Left colon (tissue), 2 donors: ENCODE data around the gene KCNQ4. TPM values are rescaled to one million over a fixed set of nuclear protein-coding genes. Genes with fewer than 3 reads are reported as not detected.

Experiments
- ATAC-seq: fragments of 200-7000 bp; cut with Tn5 transposase; one replicate; pipeline ENCODE4 v1.9.1; 2020; ENCODE audit warnings: mild to moderate bottlenecking, moderate library complexity
- DNase-seq, 2 donors: peaks; one replicate each; pipeline ENCODE4 v3.0.0-alpha.2; 2020
- intact Hi-C, 2 donors: fragments of 100-400 bp; cut with DNase I in 1 of 2; cut with micrococcal nuclease in 1 of 2; formaldehyde crosslinking; loops; one replicate each; pipeline versions ENCODE4 v1.11.2 to v1.14.0; 2022; cut with DNase I, micrococcal nuclease
- total RNA-seq, 2 donors: library from RNA; stranded (reverse); fragmentation: NEBNext Ultra II Directional; extraction: Animal tissue kit (Norgen Biotek cat#: 25700); gene quantifications; one replicate each; pipeline ENCODE4 v1.2.1, GENCODE V29; 2021
- donor health status: DM: no; HTN: no; CAD: no.
- donor health status: DM: yes; HTN: yes; CAD: no.

KCNQ4 gene
- total RNA-seq, 2 donors from 2014 or later = 2.1 to 2.4 TPM

DNA sequence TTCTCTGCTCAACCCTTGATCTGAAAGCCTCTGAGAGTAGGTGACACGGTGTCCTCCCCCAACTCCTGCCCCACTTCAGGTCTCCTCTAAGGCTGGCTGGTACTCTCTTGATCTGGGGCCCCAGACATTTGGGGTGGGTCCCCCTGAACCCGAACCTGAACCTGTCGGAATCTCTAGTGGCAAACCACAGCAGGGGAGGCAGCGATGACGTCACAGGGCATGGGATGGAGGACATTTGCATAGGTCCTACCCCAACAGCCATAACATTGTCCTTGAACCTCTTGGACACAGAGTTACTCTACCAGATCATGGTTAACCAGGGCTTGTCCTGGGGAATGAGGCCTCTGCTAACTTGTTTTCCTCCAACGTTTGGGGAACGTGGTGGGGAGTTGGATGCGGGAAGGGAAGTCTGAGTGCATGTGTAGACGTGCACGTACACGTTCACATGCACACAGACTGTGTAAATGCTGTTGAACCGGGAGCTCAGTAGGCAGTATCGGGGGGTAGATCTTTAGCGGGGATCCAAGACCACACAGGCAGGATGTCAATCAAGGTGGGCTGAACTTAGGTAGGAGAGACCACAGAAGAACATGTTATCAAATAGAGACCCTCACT is 46.2 kb downstream of the KCNQ4 start:
- no peak for DNase-seq
- no peak for ATAC-seq
- intact Hi-C loops = no loop called here

DNA sequence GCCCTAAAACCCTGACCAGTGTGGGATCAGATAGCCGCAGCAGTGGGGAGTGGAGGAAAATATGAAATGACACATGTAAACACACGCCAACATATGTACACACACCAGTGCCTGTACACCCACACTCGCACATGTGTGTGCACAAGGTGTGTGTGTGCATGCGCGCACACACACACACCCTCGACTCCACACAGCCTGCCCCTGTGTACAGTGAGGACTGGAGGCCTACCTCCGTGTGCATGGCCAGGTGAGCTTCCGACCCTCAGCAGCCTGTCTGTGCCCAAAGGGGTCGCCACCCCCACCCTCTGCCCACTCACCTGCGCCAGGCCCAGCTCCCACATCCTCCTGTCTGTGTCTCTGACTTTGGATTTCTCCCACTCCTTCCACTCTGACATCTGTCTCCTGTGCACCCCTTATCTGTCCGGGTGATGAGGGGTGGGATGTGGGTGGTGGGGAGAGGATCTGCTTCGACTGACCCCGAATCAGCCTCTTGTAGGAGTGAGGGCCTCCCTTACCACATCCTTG is 46.9 kb downstream of the KCNQ4 start:
- DNase-seq (no peak), ATAC-seq (no peak)
- intact Hi-C loops = no loop called here

DNA sequence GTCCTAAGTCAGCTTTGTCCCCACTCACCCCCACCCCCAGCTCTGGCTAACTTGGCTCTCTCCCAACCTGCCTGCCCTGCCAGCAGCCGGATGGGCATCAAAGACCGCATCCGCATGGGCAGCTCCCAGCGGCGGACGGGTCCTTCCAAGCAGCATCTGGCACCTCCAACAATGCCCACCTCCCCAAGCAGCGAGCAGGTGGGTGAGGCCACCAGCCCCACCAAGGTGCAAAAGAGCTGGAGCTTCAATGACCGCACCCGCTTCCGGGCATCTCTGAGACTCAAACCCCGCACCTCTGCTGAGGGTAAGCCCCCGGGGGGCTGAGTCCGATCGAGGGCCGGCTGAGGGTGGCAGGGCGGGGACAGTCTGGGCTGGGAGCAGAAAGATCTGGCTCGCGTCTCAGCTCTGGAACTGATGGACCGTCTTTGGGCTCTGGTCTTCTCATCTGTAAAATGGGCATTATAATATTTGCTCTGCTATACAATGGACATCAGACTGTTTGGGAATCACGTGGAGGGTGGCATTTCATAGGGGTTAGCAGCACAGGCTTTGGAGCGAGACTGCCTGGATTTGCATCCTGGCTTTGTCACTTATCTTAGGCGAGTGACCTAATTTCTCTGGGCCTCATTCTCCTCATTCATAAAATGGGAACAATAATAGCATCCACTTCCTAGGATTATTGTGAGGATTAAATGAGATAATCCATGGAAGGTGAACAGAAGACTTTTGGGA is 47.6 kb downstream of the KCNQ4 start:
- intact Hi-C loops = no loop called here
- DNase-seq (no peak), ATAC-seq (no peak)

DNA sequence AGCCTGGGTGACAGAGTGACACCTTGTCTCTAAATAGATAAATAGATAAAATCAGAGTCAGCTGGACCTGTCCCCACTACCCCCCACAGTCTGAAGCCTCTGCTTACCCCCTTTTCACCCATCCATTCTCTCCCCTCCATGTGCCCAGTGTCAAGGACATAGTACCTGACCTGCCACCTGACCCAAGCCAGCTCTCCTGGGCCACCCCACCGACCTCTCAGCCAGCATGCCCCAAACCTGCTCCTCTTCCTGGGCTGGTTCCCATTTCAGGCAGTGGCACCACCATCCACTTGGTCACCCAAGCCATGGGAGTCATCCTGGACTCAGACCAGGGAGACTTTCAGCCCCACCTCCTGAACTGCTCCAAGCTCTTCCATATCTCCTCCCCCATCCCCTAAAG is 50.4 kb downstream of the KCNQ4 start:
- intact Hi-C loops = no loop called here
- DNase-seq = no peak
- no peak for ATAC-seq

DNA sequence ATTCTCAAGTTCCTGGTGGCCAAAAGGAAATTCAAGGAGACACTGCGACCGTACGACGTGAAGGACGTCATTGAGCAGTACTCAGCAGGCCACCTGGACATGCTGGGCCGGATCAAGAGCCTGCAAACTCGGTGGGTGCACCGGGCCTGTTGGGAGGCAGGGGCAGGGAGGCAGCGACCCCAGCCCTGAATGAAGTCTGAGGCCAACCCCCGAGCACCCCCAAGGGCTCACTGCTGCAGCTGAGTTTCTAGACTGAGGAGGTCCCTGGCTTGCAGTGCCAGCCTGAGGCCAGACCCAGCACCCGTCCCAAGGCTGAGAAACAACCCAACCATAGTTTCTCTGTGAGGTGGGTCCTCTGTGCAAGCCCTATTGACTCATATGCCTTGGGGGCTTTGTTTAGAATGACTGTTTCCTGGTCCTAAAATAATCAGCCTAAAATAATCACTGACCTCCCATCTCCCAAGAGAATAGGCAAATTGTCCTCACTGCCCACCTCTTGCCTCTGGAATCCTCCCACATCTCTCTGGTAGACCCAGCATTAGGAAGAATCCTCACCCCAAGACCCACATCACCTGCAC is 51.5 kb downstream of the KCNQ4 start:
- intact Hi-C loops = no loop called here
- ATAC-seq = no peak
- DNase-seq = no peak

DNA sequence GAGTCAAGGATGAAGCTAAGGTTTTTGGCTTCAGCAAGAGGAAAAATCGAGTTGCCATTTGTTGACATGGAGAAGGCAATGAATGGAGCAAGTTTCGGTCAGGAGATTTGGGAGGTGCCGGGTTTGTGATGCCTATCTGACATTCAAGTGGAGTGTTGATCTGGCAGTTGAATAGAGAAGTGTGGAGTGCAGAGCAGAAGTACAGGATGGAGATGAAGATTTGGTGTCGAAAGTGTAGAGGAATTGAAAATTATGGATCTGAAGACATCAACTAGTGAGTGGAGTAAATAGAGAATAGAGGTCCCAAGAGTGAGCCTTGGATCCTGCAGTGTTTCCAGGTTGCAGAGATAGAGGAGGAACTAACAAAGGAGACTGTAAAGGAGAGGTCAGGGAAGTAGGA is 52.7 kb downstream of the KCNQ4 start:
- intact Hi-C loops = no loop called here
- DNase-seq (no peak), ATAC-seq (no peak)

DNA sequence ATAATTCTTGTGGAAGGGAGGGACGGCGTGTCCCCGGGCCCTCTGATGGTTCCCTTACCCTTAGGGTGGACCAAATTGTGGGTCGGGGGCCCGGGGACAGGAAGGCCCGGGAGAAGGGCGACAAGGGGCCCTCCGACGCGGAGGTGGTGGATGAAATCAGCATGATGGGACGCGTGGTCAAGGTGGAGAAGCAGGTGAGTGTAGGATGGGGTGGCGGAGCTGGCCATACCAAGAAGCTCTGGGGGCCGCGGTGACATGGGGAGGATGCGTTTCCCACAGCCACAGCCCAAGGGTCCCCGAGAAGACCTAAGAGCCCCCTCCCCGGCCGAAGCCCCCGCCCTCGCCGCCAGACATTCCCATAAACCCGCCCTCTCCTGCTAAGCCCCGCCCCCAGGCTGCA is 54.0 kb downstream of the KCNQ4 start:
- no peak for ATAC-seq
- intact Hi-C loops = no loop called here
- DNase-seq = no peak

DNA sequence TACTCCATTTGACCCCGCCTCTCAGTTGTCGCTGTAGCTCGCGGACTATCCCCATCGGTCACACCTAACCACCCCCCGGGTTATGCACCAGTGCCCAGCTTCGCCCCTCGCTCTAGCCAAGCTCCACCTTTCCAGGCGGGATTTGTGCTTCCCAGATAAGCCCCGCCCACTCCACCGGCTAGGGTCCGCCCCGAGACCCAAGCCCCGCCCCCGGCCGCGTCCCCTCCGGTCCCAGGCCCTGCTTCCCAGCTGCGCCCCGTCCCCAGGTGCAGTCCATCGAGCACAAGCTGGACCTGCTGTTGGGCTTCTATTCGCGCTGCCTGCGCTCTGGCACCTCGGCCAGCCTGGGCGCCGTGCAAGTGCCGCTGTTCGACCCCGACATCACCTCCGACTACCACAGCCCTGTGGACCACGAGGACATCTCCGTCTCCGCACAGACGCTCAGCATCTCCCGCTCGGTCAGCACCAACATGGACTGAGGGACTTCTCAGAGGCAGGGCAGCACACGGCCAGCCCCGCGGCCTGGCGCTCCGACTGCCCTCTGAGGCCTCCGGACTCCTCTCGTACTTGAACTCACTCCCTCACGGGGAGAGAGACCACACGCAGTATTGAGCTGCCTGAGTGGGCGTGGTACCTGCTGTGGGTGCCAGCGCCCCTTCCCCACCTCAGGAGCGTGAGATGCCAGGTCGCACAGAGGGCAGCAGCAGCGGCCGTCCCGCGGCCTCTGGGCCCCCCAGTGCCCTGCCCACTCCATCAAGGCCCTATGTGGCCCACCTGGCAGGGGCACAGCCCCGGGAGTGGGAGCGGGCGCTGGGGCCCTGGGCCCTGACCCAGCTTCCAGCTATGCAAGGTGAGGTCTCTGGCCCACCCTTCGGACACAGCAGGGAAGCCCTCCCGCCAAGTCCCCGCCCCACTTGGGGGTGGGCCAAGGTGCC is 54.7 kb downstream of the KCNQ4 start:
- DNase-seq (no peak), ATAC-seq (no peak)
- intact Hi-C loops = no loop called here

DNA sequence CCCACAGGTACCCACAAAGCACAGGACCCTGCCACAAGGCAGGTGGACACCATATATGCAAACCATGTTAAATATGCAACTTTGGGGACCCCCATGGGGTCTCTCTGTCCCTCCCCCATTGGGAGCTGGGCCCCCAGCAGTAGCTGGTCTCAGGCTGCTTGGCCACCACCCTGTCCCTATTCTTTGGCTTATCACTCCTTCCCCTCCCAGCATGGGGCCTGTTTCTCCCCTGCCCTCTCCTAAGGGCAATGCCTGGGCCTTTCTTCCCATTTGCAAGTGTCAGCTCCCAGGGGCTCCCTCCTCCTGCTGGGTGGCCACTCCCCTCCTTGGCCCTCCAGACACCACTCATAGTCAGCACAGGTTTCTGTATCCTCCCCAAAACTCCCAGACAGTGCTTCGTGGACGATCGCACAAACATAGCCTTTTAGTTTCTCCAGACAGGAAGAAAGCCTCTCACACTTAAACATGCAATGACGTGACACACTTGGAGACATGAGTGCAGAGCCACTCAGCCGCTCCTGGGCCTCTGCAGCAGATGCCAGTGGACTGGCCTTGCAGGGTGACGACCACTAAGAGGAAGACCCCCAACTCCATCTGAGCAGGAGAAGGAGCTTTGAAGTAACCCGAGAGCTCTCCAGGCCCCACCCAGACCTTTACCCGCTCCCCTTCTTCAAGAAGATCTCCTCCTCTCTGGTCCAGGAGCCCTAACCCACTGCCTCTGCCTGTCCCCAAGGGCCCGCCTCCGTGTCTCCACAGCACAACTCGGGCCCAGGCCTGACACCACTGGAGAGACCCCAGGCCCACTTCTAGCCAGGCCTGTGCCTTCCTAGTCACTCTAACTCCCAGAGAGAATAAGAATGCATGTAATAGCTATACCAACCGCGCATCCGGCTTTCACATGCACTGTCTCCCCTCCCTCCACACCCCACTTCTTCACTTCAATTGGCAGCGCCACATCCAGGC is 55.7 kb downstream of the KCNQ4 start:
- intact Hi-C loops = no loop called here
- no peak for DNase-seq
- ATAC-seq = no peak

DNA sequence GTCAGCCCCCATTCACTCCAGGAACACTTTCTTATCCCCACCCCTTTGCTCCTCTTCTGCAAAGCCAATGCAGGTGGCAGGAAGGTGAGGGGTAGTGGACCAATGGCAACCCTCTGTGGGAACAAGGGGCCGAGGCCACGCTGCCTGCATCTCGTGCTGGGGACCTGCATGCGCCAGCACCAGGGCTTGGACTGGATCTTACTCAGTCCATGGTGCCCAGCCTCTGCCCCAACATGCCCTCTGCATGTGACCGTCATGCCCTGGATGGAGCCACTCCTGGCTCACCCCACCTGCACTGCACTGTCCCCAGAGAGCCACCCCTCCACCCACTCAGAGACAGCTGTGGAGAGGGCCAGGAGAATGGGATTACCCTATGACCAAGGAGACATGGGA is 56.4 kb downstream of the KCNQ4 start:
- no peak for DNase-seq
- intact Hi-C loops = loop anchor here (10.0 kb wide), 2 partner anchors 75 to 225 kb away; no protein-coding TSS in a partner anchor
- no peak for ATAC-seq

DNA sequence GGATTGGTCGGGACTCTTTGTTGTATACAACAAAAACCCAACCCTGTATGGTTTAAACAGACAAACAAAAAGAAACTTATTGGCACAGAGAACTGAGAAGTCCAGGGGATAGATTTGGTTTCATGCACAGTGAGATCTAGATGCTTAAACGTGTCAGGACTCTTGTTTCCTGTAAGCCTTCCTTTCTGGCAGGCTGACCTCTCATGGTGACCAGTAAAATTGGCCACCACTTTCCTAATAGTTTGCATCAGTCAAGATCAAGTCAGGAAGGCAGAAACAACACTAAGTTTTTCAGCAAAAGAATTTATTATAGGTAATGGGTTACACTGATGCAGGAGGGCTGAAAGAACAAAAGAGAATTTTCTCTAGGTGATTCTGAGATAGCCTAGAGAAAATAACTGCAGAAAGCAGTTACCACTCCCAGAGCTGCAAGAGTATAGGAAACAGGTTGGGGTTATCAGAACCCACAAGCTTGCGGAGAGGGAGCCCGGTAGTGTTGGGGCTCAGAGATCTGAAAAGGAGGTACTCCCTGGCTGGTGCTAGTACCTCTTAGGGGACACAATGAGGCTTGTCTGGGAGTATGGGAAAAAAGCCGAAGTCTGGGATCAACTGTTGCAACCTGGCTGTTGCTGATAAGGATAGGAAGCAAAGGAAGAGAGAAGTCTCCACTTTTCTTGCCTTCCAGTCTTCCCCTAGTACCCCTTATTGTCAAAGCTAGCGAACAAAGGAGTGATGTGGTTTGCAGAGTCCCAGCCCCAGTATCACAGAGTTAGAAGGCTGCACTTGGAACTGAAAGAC is 57.1 kb downstream of the KCNQ4 start:
- ATAC-seq (no peak), DNase-seq (no peak)
- intact Hi-C loops = loop anchor here (10.0 kb wide), 2 partner anchors 76 to 226 kb away; no protein-coding TSS in a partner anchor

DNA sequence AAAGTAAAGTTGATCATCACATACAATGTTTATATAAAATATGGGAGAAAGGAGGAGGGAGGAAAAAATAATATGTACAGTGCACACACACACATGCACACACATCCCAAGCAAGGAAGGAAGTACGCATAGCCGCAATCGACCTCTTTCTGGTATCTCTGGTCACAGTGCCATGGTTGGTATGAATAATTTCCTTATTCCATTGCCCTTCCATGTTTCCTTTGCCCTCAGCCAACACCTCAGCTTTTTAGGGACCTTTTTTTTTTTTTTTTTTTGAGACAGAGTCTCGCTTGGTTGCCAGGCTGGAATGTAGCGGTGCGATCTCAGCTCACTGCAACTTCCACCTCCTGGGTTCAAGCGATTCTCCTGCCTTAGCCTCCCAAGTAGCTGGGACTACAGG is 58.0 kb downstream of the KCNQ4 start:
- ATAC-seq (no peak), DNase-seq (no peak)
- intact Hi-C loops = loop anchor here (10.0 kb wide), 2 partner anchors 77 to 227 kb away; no protein-coding TSS in a partner anchor

DNA sequence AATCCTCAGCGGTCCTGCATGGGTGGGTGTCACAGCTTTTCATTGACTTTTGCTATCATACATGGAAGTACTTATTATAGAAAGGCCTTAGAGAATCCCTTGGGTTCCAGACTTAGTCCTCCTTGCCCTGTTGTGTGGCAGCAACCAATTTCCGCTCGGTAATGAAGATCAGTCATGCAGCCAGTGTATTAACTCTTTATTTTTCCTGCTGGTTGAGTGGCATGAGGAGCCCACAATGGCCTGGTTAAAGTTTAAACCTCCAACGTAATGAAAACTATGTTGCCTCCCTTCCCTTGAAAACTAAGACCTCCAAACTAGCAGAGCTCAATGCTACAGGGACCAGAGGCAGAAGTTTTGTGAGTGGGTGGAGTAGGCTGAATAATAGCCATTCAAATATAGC is 58.6 kb downstream of the KCNQ4 start:
- intact Hi-C loops = loop anchor here (10.0 kb wide), 2 partner anchors 77 to 227 kb away; no protein-coding TSS in a partner anchor
- ATAC-seq (no peak), DNase-seq (no peak)

DNA sequence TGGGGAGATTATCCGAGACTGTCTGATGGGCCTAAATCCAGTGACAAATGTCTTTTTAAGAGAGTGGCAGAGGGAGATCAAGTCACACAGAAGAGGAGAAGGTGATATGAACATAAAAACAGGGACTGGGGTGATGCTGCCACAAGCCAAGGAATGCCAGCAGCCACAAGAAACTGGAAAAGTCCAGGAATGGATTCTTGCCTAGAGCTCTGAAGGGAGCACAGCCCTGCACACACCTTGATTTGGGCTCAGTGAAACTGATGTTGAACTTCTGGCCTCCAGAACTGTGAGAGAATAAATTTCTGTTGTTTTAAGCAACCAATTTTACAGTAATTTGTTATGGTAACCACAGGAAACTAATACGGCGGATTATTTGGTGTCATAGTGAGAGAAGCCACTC is 59.1 kb downstream of the KCNQ4 start:
- intact Hi-C loops = loop anchor here (10.0 kb wide), 2 partner anchors 78 to 228 kb away; no protein-coding TSS in a partner anchor
- DNase-seq = no peak
- no peak for ATAC-seq

DNA sequence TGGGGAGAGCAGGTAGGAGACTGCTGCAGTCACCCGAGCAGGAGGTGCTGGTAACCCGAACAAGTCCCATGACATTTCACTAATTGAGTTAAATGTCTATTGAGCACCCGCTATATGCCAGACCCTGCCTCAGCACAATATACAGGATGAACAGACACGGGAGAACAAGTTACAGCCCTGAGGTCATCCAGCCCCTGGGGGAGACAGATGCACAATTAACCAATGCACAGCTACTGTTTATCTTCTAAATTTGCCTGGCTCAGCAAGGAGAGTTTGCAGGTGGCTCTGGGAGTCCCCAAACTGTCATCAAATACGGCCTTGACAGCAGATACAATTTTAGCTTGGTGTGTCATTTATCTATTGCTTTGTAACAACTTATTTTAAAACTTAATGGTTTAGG is 60.5 kb downstream of the KCNQ4 start:
- intact Hi-C loops = loop anchor here (10.0 kb wide), 2 partner anchors 79 to 229 kb away; no protein-coding TSS in a partner anchor
- no peak for DNase-seq
- no peak for ATAC-seq

DNA sequence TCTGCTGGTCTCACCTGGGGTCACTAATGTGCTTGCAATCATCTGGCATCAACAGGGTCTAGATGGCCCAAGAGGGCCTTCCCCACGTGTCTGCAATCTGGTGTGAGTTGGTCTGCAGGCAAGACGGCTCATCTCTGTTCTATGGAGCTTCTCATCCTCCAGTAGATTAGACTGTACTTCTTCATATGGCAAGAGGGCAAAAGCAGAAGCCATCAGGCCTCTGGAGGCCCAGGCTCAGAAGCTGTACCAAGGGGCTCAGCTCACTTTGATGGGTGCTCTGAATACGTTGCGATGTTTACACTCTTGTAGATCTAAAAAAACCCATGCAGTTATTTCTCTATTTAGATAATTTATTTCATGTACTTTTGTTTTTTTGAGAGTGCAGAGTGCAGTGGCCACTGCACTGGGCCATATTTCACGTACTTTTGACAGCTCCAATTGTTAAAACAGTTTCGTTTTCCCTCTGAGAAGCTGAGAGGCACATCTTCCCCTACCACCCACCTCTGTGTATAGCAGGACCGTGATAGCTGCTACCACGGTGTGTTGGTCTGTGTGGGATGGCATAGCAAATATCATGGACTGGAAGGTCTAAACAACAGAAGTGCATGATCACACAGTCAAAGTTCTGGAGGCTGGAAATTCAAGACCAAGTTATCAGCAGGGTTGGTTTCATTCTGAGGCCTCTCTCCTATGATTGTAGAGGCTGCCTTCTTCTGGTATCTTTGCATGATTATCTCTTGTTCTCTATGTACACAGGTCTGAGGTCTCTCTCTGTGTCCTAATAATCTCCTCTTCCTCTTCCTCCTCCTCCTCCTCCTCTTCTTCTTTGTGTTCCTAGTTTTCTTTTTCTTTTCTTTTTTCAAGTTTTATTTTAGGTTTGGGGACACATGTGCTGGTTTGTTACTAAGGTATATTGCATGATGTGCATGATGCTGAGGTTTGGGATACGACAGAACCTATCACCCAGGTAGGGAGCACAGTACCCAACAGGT is 61.6 kb downstream of the KCNQ4 start:
- DNase-seq = no peak
- intact Hi-C loops = loop anchor here (5.0 to 10.0 kb wide), 3 partner anchors 80 to 230 kb away; no protein-coding TSS in a partner anchor
- no peak for ATAC-seq
